T follicular helper cell (primary cell): ENCODE data around the gene ATP11C.
"Not testable (repeated sequence)": the region's sequence is repeated elsewhere in the genome, so short reads cannot be mapped to it uniquely, and the experiment has no call there.

Experiments
- DNase-seq: peaks from one replicate; pipeline ENCODE4 v3.0.0-alpha.2; 2020; ENCODE audit warnings: low read depth
- total RNA-seq, 2 experiments: gene quantifications; one replicate each; lab custom pipeline; 2026; lab: John Stamatoyannopoulos, UW

ATP11C gene
- 57.2 to 80.0 reads per million in 2 experiments for total RNA-seq

DNA sequence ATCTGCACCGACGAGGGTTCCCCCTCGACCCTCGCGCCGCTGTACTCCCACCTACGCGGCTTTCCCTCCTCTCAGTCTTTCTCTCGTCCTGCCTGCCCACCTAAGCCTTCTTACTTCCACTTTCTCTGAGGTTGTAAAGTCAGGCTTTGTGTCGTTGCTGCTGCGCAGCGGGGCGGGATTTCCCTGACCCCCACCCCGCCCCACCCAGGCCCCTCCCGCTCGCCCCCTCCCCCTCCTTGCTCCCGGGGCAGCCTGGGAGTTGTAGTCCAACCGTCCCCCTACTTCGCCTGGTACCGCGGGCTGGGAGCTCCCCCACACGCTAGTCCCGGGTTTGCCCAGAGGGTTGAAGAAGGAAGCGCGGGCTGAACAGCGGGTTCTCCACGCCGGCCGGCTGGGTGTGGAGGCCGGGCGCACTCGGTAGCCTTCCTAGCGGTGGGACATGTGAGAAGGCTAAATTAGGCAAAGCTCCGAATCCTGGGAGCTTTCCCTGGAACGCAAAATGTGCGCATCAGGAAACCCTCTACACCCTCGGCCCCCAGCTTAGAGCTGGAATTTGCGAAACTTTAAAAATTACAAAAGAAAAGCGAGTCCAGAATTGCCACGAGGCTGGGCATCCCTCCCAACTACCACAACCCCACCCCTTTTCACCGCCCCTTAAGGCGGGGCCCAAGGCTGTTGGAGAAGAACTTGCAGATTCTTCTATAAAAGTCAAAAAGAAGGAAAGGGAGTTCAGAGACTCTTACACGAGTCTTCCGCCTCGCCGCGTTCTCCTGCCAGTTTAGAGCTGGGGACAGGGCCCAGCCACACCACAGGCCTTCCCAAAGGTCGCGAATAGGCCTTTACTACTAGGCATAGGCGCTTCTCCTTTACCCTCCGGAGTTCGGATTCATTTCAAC lies at the start of gene ATP11C:
TSS of gene ATP11C (minus strand) at position 153 of the 896 bp plus-strand sequence. CDS start 1,011 bp downstream, outside the sequence.
- peak; percentile 76 for DNase-seq

DNA sequence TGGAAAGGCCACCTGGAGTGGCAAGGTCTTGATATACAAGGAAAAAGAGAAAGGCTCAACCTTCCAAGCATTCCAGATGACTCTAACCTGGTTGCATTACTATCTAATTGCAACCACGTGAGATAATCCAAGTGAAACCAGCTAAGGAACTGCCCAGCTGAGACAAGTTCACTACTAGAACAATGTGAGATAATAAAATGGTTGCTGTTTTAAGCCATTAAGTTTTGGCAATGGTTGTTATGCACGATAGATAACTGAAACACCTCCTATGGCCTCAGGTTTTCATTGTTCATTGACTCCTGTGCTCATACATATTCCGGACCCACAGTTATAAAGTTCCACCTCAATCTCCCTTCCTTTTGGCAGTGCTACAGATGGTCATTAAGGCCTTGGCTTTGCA lies 41.6 kb upstream of the ATP11C start:
- DNase-seq: no peak

DNA sequence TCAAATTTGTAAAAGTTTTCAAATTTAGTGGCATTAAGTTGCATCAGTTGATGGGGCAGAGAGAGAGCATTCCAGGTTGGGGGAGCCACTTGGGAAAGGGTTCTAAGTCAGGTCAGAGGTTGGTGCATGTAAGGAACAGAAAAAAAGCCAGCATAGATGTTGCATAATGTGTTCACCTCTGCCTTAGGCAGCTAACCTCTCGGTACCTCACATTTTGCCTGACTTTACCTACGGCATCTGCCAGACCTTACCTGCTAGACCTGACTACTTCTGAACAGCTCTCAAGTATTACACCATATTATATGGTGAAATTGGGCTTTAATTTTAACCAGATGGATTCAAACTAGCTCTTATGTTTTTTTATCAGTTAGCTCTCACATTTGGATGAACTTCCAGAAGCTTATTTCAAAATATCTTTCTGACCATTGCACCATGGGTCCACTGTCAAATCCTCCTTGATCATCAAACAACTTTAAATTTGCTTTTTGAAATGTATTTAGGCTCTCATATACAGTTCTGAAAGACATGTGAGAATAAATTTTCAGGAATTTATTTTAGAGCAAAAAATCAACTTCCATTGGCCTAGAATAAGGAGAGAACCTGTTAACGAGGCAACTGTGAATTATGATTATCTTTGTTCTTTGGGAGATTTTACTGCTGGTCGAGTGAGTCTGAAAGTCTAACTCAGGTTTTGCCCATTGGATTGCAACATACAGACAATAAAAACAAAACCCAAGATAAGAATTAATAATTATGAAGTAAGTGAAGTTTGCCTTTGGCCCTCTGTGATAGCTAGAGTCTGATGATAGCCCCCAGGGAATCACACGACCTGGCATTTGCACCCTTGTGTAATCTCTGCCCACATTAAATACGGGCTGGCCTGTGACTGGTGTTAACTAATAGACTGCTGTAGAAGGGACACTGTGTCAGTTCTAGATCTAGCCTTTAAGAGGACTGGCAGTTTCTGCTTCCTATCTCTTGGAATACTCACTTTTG lies 40.1 kb upstream of the ATP11C start:
- no peak for DNase-seq

DNA sequence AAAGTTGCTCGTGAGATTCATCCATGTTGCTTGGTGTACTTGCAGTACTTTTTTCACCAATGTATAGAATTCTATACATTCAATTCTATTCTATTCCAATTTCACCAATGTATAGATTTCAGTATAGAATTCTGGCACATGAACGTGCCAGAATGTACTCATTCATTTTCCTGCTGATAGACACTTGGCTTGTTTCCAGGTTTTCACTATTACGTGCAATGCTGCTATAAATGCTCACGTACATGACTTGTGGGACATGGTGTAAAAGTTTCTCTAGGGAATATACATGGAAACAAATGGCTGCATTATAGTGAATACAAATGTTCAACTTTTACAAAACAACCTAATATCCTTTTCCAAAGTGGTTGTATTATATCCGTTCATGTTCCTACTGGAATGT lies 39.3 kb upstream of the ATP11C start:
- no peak for DNase-seq

DNA sequence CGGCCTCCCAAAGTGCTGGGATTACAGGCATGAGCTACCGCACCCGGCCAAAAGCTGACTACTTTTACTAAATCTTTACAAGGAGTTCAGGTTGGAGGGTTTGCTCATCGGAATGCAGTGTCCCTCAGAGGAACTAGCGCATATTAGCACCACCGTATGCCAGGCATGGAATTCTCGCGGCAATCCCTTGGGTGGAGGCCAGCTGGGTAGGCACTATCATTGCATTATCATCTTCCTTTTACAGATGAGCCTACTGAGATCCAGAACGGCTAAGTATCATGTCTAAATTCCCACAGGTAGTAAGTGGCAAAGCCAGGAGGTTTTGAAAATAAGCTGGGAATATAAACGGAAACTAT lies 38.5 kb upstream of the ATP11C start:
- no peak for DNase-seq

DNA sequence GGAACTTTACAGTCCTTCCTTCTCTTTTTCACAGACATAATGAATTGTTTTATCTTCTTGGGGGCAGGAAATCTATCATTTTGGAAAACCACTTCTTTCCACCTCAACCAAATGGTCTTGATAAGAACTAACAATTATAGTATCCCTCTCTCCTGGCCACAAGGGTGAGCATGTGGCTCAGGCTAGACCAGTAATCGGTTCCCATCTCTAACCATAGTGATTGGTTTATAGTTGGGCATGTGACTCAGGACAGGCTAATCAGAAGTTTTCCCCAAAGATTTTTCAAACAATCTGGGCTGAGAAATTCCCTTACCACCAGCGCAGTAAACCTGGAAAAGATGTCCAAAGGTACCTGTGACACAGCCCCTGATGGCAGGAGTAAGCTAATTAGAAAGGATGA lies 36.4 kb upstream of the ATP11C start:
- DNase-seq: no peak

DNA sequence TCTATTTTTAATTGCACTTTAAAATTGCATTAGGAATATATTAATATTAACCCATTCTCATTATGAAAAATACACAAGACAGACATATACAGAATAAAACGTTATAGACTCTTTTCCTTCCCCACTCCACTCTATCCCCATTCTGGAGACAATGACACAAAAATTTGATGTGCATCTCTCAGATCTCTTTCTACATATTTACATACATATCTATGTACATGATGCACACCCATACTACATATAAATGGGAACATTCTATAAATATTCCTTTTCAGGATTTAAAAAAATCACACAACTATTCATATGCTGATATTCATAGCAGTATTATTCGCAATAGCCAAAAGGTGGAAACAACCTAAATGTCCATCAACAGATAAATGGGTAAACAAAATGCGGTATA lies 34.9 kb upstream of the ATP11C start:
- no peak for DNase-seq

DNA sequence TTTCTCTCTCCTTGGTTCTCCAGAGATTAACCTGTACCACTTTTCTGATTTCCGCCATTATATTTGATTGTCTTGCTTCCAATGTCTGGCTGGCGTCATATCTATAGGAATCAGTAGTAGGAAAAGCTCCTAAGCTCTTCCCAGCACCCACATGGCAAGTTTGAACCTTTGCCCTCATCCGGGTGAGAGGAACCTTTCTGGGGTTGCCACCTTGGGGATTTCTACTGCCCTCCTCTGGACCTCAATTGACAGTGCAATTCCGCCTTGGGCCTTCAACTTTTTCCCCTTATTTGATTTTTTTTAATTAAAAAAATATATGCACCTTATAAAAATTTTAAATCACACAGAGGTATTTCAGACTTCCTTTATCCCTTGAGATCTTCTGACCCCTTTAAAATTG lies 34.4 kb upstream of the ATP11C start:
- DNase-seq: no peak

DNA sequence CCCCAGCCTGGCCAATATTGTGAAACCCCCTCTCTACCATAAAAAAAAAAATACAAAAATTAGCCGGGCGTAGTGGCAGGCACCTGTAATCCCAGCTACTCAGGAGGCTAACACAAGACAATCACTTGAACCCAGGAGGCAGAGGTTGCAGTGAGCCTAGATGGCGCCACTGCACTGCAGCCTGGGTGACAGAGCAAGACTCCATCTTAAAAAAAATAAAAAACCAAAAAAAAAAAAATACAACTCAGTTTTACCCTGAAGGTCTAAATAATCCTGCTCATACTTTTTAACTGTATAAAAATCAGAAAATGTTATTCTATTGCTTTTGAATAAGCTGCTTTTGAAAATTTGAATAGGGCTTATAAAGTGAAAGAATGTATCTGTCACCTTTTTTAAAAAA lies 33.3 kb upstream of the ATP11C start:
- not testable (repeated sequence) for DNase-seq

DNA sequence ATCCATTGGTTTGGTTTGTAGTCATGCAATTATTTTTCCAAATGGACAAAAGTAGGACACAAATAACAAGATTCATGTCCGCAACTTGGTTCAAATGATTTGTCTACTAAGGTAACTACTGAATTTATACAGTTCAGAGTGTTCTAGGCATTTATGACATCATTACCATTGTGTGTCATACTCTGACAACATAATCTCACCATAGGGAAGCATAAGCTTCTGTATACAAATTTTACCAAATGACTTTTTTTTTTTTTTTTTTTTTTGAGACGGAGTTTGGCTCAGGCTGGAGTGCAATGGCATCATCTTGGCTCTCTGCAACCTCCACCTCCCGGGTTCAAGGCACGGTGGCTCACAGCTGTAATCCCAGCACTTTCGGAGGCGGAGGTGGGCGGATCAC lies 32.6 kb upstream of the ATP11C start, which contains the start of gene CXorf66:
TSS of gene CXorf66 (minus strand) at position 101 of the 400 bp plus-strand sequence. CDS start at position 76, 25 bp downstream.
- no peak for DNase-seq

DNA sequence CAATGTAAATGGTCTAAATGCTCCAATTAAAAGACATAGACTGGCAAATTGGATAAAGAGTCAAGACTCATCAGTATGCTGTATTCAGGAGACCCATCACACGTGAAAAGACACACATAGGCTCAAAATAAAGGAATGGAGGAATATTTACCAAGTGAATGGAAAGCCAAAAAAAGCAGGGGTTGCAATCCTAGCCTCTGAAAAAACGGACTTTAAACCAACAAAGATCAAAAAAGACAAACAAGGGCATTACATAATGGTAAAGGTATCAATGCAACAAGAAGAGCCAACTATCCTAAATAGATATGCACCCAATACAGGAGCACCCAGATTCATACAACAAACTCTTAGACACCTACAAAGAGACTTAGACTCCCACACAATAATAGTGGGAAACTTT lies 28.2 kb upstream of the ATP11C start:
- DNase-seq: not testable (repeated sequence)

DNA sequence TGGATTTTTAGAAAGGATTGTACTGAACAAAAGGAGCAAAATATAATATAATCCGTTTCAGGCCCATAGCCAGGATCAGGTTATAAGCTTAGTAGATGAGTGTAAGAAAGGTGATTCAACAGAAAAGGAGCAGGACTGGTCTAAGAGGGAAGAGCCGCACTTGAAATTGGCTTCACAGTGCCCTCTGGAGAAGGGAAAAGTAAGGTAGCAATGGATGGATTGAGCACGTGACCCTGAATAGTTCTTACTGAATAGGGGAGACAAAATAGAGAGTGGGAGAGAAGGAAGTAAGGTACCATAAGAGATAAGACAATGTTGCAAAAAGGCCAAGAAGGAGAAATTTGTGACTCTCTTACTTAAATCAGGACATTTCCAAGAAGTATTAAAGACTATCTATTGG lies 16.9 kb upstream of the ATP11C start:
- no peak for DNase-seq

DNA sequence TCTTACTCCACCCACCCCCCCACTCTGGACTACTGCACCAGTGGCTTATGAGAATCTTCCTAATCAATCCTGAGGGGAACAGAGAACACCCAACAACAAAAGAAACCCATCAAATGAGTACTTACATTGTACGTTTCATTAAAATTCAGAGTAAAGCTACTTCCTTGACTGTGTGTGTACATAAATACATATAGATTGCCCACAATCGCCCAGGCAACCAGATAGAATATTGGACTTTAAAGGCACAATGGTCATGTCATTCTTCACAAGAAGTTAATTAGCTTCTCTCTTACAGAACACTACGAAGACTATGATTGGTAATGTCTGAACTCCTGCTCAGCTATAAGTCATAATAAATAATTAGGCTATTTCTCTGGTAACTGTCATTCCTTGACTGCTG lies 12.2 kb upstream of the ATP11C start:
- DNase-seq: no peak

DNA sequence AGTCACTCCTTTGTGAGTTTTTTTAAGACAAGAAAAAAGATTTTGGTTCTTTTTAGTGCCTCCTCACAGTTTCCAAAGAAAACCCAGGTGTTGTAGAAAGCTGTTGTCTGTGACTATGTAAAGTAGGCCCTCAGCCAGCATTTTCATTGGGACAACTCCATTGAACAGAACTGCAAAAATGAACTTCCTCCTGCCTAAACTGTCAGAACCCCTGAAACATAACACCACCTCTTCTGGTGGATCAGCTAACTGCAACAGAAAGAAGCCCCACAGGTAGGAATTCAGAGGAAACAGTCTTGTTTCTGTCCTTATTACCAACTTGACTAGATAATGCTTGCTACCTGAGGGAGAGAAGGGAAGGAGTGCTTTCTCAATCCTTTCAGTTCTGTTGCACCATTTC lies 3.4 kb upstream of the ATP11C start:
- DNase-seq: no peak

DNA sequence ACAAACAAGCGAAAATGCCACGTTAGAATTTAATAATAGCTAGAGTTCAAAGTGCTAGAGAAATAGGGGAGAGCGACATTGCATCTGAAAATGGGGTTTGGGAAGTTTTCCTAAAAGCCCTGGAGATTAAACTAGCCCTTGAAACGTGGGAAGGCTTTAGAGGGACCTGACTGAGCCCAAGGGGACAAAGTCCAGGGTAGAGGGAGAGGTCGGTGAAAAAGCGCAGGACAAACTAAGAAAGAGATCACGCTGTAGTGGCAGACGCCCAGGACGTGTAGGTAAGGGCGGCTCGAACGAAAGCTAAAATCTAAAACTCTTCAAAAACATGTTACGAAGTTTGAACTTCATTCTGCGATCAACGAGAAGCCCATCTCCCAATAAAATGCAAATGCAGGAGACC lies 1.1 kb upstream of the ATP11C start:
- no peak for DNase-seq

DNA sequence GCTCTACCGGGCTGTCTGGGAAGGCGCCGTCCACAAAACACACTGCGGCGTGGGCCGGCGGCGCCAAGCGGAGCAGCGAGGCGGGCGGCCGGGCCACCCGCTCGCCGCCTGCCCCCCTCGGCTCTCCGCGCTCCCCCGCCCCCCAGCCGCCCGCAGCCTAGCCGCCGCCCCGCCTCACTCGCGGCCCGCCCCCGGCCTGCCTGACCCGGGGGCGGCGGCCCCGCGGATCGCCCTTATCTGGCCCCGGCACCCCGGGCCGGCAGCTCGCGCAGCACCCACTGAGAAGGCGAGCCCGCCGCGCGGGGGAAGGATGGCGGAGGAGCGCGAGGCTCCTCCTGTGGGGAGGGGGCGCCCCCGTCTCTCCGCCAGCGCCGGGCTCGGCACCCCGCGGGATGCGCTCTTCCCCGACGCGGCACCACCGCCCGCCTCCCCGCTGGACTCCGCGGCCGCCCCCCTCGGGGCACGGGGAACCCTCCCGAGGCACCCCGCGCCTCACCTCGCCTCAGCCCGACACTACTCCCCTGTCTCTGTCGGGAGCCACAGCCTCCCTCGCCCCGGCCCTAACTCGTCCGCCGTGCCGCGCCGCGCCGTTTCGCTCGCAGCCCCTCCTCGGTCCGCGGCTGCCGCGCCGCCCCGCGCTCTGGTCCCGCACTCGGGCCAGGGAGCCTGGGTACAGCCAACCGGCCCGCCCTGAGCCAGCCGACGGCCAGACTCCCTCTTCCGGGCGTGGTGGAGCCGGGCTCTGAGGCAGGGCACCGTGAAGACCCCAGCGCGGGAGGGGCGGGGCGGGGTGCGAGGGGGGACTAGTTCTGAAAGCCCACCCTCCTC lies 566 bp downstream of the ATP11C start:
- peak; percentile 25 for DNase-seq

DNA sequence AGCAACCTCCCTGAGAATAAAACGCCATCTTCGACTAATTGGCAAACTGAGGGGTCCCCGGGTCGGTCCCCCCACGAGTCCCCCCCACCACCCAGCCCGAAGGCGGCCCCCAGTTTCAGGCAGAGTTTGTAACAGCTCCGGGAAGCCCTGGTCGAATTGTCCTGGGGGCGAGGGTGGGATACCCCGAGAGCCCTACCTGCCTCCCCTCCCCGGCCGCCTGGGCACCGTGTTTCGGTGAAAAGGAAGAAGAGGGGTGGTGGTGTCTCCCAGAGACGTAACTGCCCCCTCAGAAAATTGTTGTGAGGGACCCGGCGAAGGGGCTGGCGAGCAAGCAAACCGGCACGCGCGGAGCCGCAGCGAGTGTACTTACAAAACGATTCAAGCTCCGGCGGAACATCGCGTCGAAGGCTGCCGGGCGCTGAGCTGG lies 1.2 kb downstream of the ATP11C start:
- DNase-seq: no peak

DNA sequence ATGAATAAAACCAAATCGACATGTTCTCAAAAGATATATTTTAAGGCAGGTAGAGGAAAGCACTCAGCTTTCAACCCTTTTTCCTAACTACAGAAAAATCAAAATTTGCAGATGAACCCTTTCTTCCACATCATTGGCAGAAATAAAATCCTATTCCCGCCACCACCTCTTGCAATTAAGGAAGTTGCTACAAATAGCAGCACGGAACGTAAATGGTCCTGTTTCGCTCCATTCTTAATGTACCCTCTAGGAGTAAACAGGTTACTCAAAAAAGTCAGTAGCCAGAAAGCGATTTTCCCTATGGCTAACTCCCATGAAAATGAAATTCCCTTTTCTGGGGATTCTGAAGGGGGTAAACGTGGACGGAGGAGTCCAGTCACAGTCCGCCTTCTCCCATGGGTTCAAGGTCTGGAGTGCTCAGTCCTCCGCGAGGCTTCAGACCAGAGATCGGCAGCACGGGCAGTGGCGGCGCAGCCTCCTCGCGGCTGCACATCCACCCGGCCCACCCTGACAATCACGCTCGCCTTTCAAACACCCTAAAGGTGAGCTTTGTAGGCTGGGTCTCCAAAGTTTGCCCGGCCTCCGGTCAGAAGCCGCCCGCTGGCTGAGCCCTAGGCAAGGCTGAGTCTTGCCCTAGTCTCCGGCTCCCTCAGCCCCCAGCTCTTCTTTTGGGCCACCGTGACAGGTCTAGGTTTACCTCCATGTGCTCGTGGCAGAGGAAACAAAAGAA lies 1.8 kb downstream of the ATP11C start:
- no peak for DNase-seq

DNA sequence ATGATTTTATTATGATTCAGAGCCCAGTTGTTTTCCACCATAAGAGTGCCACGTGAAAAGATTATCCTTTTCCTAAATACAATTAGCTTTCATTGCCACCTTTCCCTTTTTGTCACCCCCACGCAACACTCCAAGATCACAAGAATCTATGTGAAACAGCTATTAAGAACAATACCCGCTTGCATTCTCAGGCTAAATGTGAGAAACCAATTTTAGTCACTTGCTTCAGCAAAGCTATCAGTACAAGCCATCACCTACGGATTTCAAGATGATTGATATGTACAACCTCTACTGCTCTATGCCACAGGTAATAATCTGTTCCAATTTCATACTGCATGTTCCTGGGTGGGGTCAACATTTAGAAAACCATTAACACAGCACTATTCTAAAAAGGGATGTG lies 2.5 kb downstream of the ATP11C start:
- no peak for DNase-seq

DNA sequence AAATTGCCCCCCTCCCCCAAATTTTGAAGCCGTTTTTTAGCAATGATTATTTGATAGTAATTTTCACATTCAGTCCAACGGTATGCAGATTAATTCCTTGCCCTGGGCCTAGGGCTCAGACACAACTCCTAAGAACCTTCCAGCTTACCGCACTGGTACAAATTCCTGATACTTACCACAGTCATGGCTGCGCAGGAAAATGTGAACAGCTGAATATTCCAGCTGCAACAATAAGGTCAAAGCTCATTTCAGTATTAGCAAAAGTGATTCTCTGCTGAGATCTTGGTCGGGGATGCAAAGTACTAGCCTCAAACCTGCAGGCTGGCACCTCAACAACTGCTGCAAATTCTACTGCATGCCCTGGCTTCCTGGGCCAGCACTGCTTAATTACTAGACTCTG lies 3.0 kb downstream of the ATP11C start:
- no peak for DNase-seq

DNA sequence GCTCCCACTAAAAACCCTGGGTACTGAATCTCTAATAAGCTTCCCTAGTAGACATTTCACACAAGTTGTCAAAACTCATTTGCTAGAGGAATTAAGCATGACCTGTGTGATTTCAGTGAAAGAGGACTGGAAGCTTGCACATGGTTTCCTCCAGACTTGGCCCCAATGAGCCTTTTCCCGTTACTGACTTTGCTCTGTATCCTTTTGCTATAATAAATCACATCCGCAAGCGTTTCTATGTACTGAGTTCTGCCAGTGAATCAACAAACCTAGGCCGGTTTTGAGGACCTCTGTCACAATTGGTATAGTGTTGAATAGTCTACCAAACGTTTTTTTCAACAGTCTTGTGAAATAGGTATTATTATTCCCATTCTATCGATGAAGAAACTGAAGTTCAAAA lies 8.2 kb downstream of the ATP11C start:
- no peak for DNase-seq
